COLO668 (cell line): ENCODE data around the gene APOB.

ENCODE experiments used
- DNase-seq: peaks from one replicate; lab custom pipeline; 2025; ENCODE audit not compliant: unreplicated experiment; lab: John Stamatoyannopoulos, UW

The APOB gene

DNA sequence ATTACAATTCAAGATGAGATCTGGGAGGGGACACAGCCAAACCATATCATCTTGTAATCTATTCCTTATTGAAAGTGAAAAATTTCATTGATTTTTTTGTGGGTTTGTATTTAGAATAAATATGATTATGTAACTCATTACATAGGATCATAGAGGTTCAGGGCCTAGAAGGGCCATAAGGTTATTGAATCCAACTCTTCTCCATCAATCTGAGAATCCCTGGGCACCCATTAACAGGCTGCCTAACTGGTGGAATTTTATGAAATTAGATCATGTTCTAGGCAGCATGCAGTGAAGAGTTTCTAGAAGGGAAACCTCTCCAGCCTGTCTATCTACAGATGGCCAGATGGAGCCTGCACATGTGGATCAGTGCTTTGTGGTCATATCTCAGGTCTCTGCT lies 6.3 kb upstream of the APOB start:
- no peak for DNase-seq

DNA sequence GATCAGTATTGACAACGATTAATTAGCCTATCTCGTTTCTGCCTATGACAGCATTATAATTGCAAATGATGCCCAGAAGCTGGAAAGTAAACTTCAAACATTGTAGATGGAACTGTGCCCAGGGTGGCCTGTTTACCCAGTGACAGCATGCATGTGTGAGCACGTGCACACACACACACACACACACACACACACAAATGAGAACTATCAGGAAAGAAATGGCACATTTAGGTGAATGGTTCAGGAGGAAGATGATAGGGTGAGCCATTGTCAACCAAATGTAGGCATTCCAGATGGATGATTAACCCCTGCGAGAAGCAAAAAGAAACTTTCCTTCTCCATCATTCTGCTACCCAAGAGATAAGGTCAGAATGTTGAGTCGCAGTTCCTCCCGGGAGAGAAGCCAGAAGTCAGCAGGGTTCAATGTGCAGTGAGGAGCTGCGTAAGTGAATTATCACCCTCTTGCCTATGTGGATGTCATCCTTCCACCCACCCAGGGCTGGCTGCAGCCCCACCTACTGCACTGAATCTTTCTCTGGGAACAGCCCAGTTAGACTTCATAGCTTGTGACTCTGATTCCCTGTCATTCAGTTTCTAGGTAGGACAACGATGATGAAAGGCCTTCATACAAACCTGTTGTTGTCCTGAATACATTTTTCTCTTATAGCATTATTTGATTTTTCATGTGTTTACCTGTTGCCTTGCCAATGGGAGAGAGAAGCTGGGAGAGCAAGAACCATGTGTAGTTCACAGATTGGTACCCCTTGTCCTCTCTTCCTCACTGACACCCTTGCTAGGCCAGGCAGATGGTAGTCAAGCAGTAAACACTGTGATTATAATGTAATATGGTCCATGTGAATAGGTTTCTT lies 3.5 kb upstream of the APOB start:
- DNase-seq, result peak; percentile 28

DNA sequence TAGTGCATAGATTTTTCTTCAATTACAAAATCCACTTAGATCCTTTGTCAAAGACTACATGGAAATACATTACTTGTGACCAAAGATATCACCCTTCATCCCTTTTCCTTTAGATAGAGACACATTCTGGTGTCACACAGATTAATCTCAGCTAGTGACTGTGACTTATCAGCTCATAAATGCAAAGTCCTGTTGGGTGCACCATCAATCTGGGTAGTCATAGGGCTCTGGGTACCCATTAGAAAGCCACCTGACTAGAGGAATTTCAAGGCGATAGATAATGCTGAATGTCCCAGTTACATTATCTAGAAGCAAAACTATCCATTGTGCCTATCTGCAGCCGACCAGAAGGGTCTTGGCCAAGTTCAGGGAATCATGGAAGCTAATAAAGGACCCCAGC lies 2.6 kb upstream of the APOB start:
- no peak for DNase-seq

DNA sequence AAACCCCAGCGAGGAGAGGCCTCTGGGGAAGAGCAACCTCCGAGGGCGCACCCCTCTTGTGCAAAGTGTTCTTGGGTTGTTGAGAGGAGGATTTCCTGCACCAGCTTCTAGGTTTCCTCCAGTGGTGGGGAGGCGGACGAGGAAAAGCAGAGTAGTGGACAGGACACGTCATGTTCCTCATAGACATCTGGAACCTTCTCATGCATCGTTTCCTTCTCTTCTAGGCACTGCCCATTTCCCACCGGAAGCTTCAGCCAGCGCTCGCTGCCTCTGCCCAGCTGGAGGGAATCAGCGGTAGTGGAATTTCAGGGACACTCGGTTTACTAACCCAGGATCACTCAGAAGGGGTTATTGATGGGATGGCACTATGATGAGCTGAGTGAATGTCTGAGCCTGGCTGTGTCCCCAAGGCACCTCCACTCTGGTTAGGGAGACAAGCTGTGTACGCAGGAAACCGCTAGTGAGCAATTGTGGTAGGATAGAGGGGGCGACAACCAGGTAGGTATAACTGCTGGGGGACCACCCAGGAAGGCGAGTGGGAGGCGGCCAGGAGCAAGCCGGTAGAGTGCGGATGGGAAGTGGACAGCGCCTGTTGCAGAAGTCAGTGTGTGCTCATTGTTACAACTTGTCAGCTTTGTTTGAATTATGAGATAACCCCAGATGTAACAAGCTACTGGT lies 960 bp upstream of the APOB start:
- no peak for DNase-seq

DNA sequence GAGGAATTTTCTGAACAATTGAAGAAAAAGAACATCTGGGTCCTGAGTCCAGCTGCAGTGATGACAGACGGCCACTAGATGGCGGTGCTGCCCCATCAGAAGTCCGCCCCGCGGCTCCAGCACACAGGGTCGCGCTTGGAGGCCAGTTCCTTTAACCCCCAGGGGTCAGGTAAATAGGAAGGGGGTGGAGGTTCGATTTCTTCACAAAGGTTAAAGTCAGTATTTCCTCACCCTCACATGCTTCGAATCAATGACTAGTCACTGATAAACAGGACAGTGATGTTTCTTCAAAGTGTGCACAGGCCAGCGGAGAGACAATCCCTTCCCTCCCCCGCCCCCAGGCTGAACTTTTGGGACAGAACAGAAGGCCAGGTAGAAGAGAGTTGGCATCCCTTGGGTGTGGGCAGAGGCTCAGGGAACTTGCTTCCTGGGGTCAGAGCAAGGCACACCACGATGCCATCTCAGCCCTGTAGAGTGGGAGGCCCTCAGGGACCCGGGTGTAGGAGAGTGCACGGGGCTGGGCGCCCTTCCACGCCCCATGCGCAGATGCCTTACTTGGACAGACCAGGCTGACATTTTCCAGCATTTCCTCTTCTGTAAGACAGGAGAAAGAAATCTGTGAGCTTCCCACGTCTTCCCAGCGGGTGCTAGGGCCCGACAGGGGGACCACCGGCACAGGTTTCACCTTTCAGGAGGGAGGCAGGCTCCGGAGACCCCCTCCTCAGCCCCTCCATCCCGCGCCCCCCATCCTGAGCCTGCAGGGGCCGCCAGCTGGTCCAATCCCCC lies 722 bp downstream of the APOB start:
- peak; percentile 63 for DNase-seq

DNA sequence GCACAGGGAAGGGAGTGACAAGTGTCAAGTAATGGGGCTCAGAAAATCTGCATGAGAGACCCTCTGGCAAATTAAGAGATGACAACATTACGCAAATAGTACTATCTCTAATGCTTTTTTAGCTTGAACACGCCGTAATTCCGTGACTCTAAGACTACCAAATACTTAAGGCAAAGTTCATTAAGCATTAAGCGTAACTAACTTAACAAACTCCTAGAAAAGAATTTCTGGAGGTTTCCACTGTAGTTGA lies 1.2 kb downstream of the APOB start:
- DNase-seq, result no peak

DNA sequence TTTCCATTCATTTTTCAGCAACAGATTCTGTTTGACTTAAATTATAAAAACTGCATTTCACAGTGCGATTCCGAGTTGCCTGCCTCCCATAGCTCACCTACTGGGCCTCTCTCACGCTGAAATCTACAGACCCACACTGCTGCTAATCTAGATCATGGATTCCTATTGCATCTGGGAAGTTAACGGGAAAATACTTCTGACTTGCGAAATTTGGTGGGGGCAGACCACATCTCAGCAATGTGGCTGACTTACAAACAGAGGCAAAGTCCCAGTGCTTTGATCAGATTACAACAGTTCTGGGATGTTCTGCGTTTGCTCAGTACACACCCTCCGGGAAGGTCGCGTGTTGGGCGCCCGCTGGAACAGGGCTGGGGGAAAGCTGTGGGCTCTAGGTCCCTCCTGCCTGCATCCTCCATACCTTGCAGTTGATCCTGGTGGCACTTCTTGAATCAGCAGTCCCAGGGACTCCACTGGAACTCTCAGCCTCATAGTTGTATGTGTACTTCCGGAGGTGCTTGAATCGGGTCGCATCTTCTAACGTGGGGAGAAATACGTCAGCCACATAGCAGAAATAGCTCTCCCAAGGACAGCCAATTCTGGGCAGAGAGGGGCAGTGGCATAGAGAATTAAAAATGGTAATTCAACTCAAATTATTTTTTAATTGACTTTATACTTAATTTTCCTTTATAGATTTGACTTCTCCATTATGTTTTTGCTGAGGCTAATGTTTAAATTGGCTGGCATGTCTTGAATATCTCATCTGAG lies 1.7 kb downstream of the APOB start:
- no peak for DNase-seq

DNA sequence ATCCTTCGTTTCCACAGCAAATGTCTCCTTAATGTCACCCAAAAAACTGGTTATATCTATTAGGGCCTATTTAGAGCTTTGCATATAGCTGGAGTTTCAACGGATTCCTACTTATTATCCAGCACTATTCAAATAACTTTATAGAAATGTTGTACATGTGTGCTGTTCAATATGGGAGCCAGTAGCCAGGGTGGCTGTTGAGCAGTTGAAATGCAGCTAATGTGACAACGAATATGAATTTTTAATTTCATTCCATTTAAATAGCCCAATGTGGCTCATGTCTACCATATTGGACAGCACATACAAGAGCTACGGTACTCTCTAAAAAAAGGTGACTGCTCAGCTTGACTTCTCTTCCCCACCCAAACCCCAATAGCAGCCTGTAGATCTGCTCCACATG lies 2.4 kb downstream of the APOB start:
- DNase-seq, result no peak

DNA sequence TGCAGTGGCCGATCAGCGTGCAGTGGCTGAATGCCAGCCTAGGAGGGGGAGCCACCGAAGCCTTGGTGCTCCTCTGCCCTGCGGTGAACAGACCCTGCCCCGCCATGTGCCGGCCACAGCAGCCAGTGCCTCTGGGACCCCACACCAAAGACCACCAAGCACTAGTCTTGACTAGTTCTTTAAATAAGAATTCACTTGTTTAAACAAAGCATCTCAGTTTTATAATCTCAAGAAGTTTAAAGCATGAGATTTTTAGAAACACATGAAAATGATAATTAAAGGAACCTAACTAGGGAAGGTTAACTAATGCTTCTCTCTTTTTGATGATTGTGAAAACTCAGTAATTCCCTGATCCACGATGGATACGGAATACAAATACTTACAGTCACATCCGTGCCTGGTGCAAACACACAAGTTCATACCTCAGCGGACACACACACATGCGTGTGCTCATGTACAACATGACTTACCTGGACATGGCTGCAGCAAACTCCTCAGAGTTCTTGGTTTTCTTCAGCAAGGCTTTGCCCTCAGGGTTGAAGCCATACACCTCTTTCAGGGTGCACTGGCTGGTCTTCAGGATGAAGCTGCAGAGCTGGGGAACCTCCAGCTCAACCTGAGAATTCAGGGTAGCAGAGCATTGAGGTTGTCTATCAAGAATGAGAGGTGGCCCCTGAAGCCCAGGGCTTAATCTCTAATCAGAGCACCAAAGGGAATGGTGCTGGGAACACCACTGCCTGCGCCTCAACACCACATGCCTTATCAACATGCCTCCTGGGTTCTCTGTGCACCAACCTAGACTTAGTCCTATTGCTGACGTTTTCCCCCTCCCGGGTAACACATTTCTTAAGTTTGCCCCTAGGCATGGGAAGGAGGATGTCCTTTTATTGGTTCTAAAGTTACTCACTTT lies 3.1 kb downstream of the APOB start:
- no peak for DNase-seq

DNA sequence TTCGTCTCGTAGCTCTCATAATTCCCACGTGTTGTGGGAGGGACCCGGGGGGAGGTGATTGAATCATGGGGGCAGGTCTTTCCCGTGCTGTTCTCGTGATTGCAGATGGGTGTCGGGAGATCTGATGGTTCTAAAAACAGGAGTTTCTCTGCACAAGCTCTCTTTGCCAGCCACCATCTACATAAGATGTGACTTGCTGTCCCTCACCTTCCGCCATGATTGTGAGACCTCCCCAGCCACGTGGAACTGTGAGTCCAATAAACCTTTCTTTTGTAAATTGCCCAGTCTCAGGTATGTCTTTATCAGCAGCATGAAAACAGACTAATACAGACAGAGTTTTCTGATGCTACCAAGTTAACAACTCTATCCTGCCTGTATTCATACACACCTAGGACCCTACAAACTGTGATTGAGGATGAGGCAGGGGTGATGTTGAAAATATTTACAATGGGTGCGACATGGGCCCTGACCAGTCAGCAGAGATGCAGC lies 3.9 kb downstream of the APOB start:
- DNase-seq, result no peak

DNA sequence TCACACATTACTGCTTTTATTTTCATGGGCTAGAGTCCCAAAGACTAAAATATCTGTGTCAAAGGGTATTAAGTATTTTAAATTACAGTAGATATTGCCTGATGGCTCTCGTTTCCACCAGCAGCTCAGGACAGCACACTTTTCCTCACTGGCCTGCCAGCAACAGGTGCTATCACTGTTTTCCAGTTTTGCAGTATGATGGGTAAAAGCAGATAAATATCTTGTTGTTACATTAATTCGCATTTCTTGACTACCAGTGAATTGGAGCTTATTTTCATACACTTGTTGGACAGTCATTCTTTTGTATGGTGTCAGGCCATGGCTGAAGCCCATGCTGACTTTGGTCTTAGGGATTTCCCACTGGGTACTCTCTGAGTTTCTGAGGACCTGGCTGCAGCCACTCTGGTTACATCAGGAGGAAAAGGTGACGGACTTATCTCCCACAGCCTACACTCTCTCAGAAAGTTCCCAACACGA lies 4.8 kb downstream of the APOB start:
- DNase-seq, result no peak

DNA sequence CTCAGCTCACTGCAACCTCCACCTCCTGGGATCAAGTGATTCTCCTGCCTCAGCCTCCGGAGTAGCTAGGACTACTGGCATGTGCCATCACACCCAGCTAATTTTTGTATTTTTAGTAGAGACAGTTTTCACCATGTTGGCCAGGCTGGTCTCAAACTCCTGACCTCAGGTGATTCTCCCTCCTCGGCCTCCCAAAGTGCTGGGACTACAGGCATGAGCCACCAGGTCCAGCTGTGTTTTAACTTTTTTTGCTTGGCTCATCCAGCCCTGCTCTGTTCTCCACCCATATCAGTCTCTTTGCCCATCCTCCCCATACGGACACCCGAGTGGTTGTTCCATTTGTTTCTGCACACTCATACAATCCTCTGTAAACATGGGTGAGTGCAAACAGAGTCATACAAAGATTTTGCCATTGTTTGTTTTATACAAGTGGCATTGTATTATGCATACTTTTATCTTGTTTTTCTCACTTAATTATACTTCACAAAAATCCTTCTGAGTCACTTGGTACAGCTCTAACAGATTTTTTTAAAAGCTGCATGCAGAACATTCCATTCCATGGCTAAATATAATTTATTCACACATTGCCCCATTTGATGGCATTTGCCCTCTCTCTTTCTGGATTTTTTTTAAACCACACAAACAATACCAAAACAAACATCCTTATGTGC lies 5.3 kb downstream of the APOB start:
- peak; percentile 21 for DNase-seq

DNA sequence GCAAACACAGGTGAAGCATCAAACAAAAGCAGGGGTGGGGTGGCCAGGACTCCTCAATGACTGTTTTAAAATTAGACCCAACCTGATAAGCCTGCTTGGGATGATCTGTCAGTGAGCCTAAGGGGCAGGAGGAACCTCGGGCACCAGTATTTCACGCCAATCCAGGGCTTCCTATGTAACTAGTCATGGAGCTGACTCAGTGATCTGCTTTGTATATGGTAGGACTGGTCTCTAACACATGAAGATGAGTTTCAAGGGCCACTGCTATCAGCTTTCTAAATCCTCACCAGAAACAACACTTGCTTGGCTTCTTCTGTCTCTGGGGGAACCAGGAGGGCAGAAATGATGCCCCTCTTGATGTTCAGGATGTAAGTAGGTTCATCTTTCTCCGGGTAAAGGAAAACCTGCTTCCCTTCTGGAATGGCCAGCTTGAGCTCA lies 6.2 kb downstream of the APOB start:
- DNase-seq, result no peak

DNA sequence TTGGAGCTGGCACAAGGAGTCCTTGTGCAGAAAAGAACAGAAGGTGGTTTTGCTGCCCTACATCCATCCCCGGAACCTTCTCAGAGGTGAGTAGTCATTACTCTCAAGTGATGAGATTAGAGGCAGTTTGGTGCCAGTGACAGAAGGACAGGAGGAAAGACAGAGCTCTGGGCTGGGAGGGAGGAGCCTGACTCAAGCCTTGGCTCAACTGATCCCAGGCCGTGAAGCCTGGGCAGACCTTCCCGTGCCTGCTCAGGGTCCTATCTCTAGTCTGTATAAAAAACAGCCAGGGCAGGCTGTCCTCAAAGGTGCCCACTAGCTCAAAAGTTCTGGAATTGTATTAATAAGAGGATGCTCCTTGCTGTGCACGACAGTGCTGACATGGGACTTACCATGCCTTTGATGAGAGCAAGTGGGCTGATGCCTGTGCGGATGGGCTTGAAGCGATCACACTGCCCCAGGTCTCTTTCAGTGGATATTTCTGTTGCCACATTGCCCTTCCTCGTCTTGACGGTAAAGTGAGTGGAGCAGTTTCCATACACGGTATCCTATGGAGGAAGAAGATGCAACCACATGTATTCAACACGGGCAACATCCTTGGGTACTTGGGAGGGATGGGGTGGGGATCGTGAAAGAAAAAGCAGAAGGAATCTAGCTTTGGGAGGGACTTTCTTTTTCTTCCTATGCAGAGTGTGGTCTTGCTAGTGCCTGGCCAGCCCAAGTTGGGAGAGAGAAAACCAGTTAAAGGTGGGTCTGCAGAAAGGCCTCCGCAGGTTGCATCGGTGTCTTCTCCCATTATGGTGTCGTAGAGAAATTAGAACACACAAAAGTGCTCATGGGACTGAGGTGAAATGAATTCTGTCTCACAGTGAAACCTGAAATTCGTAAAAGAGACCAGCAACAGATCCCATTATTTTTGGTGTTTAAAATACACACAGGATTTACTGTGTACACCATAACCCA lies 6.9 kb downstream of the APOB start:
- DNase-seq, result no peak

DNA sequence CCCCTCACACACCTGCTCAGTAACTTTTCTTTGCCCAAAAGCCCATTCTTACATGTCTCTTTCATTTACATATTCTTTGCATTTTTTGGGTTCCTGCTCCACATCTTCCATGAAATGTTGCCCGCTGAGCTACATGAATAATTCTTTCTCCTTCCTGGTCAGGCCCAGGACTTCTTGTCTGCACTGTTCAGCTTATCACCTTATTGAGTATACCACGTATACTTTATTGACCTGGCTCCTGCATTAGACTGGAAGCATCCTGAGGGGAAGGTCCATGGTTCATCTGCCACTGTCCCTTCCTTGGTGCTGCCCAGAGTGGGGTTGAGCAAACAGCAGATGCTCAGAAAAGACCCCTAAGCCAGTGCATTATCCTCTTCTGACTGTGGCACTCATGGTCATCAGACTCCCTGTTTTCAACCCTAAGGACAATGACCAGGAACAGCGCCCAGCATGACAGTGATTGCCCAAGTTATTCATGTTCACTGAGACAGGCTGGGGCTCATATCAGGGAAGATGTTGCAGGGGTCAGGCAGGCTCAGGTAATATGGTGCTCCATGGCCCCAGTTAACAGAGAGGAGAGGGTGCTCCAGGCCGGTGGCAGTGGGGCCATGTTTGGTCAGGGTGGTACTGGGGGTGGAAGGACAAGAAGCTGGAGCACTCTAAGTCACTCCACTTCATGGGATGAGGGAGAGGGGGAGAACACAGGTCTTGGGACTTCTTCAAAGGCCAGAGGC lies 7.7 kb downstream of the APOB start:
- no peak for DNase-seq

DNA sequence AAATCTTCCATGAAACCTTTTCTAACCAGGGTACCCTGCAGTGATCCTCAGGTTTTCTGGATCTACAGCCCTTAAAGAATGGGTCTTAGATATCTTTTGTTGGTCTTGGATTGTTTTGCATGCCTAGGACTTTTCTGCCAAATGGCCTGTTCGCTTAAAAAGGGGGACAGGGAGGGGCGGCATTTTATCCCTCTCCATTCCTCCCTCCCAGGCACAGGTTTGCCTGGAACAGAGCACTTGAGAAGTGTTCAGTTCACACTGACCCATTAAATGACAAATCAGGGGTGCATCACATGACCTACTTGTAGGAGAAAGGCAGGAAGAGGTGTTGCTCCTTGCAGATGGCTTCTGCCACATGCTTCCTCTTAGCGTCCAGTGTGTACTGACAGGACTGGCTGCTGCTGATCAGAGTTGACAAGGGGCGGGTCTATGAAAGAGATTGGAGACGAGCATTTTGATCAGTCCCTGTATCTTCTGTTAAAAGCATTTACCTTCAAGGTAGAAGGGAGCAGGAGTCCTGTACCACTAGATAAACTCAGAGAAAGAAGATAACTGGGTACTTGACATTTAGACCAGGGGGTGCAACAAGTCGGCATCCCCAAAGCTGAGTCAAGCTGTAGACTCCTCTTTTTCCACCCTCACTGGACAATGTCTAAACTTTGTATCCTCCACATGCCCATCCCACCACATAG lies 8.4 kb downstream of the APOB start:
- no peak for DNase-seq

DNA sequence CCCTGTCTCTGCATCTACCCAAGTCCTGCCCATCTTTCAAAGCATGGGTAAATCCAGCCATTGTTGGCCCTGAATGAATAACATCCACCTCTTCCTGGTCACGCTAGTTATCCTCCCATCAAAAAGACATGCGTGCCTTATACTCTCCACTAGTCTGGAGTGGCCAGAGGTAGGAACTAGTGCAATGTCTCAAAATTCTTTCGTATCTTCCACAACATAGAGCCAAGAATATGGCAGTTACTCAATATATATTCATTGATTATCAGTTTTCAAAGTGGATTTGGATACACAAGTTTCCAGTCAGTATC lies 8.9 kb downstream of the APOB start:
- DNase-seq, result no peak
